Suprapubic skin (tissue), 2 donors: ENCODE results near the gene ZNF423.

Source experiments
- EP300 ChIP-seq: sonication (generic); formaldehyde crosslinking; IDR thresholded peaks from one replicate; pipeline ENCODE4 v1.6.1; 2017; ENCODE audit warnings: antibody characterized with exemption
- POLR2A ChIP-seq, 2 donors: fragments of 450-650 bp; IDR thresholded peaks; one replicate each; pipeline ENCODE4 v1.6.1; 2017; ENCODE audit warnings: antibody characterized with exemption in 2 of 2, mild to moderate bottlenecking in 2 of 2, moderate library complexity in 2 of 2

DNA sequence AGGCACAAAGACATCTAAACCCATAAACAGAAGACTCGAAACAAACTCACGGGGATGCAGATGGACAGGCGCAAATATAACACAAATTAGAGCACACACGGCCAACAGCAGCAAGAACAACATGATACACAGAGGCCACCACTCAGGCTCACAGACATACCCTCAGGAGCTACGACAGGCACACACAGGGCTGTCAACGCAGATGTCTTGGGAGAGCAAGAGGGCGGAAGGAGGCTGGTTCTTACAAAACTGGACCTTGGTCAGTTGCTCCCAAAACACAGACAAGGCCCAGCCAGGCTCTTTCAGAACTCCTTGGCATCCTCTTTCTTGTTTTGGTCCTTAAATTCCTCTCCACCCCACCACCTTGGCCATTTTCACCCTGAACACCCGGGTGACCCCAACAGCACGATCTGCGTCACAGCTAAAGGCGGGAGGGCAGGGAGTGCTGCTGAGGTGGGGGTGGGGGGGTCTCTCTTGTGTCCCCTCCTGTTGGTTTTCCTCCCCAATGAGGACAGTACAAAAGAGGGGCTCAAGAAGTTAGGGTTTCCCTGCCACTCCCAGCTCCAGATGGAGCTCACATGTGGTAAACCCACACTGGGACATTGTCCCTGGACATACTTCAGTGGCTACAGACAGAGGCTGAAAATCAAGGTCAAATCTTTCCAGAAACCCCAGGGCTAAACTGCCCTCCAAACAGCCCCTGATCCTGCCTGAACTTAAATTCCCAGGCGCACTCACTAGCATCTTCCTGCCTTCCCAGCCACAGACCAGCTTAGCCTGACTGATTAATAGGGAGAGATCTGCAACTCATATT, 261.0 kb downstream of the ZNF423 start:
- TF ChIP-seq EP300 (no peak), POLR2A (IDR thresholded peaks at IDR 0.05) (no peak)
